H1 (cell line): ENCODE results near the gene PSMB5. TPM values are rescaled to one million over a fixed set of nuclear protein-coding genes. Genes with fewer than 3 reads are reported as not detected.

Experiments
- ATF3 ChIP-seq: IDR thresholded peaks from 2 replicates; pipeline ENCODE4 v1.6.1; 2011; ENCODE audit warnings: low read depth, mild to moderate bottlenecking, low read length; ENCODE audit not compliant: insufficient read depth
- CBX5 ChIP-seq: fragments of 300-800, 300-1000 bp; sonication (generic); IDR thresholded peaks from 2 replicates; pipeline ENCODE4 v1.7.1; 2016; ENCODE audit warnings: antibody characterized with exemption, low read length, low read depth
- CBX8 ChIP-seq: fragments of 300-800, 300-1000 bp; sonication (generic); IDR thresholded peaks from 2 replicates; pipeline ENCODE4 v1.7.1; 2016; ENCODE audit warnings: low read depth, low read length, borderline replicate concordance
- CTBP2 ChIP-seq: IDR thresholded peaks from 2 replicates; pipeline ENCODE4 v1.7.0; 2011; ENCODE audit warnings: borderline replicate concordance, mild to moderate bottlenecking, moderate library complexity, mixed read lengths, low read length; ENCODE audit not compliant: insufficient read depth, insufficient read length
- GABPA ChIP-seq: IDR thresholded peaks from 2 replicates; pipeline ENCODE4 v1.6.1; 2011; ENCODE audit warnings: mild to moderate bottlenecking, low read length, moderate library complexity, borderline replicate concordance; ENCODE audit not compliant: insufficient read depth
- GTF2F1 ChIP-seq: IDR thresholded peaks from 2 replicates; pipeline ENCODE4 v1.6.1; 2012; ENCODE audit warnings: low read depth, low read length, improper control_type of control experiment, borderline replicate concordance
- HDAC6 ChIP-seq: IDR thresholded peaks from one replicate; pipeline ENCODE4 v1.7.1; 2012; ENCODE audit warnings: low read depth, mild to moderate bottlenecking, inconsistent platforms, low read length, moderate library complexity
- KDM1A ChIP-seq: fragments of 200-600, 300-600 bp; sonication (generic); IDR thresholded peaks from 2 replicates; pipeline ENCODE4 v1.7.1; 2016; ENCODE audit warnings: mild to moderate bottlenecking, low read length, borderline replicate concordance
- KDM4A ChIP-seq: IDR thresholded peaks from one replicate; pipeline ENCODE4 v1.7.1; 2012; ENCODE audit warnings: low read depth, mild to moderate bottlenecking, moderate library complexity, low read length, inconsistent platforms; ENCODE audit not compliant: severe bottlenecking
- MAFK ChIP-seq: IDR thresholded peaks from 2 replicates; pipeline ENCODE4 v1.6.1; 2012; ENCODE audit warnings: low read depth, mild to moderate bottlenecking, improper control_type of control experiment, low read length
- MAX ChIP-seq: IDR thresholded peaks from 2 replicates; pipeline ENCODE4 v1.6.1; 2012; ENCODE audit warnings: inconsistent platforms
- POU5F1 ChIP-seq: IDR thresholded peaks from 2 replicates; pipeline ENCODE4 v1.6.1; 2011; ENCODE audit warnings: low read depth, mild to moderate bottlenecking, low read length, moderate library complexity
- RAD21 ChIP-seq, 2 experiments: IDR thresholded peaks in 1 of 2; conservative IDR thresholded peaks in 1 of 2; 2 replicates each; pipeline ENCODE4 v1.6.1; 2011; ENCODE audit warnings: low read depth in 2 of 2, low read length in 2 of 2, improper control_type of control experiment in 1 of 2, inconsistent platforms in 1 of 2, mild to moderate bottlenecking in 1 of 2, moderate library complexity in 1 of 2
- RBBP5 ChIP-seq: IDR thresholded peaks from 2 replicates; pipeline ENCODE4 v1.7.1; 2012; ENCODE audit warnings: low read depth, mild to moderate bottlenecking, inconsistent platforms, low read length, moderate library complexity, borderline replicate concordance
- RNF2 ChIP-seq: fragments of 200-900, 300-1000 bp; sonication (generic); IDR thresholded peaks from 2 replicates; pipeline ENCODE4 v1.7.1; 2016; ENCODE audit warnings: borderline replicate concordance, low read depth, mild to moderate bottlenecking, antibody characterized with exemption, low read length; ENCODE audit not compliant: poor library complexity, severe bottlenecking; ENCODE audit errors: missing control alignments
- RXRA ChIP-seq: IDR thresholded peaks from 2 replicates; pipeline ENCODE4 v1.6.1; 2011; ENCODE audit warnings: low read depth, mild to moderate bottlenecking, low read length, moderate library complexity; ENCODE audit not compliant: insufficient read depth
- SIRT6 ChIP-seq: IDR thresholded peaks from one replicate; pipeline ENCODE4 v1.7.1; 2012; ENCODE audit warnings: low read length, inconsistent platforms
- SIX5 ChIP-seq: IDR thresholded peaks from 2 replicates; pipeline ENCODE4 v1.6.1; 2011; ENCODE audit warnings: mild to moderate bottlenecking, low read depth, low read length
- SRF ChIP-seq: IDR thresholded peaks from 2 replicates; pipeline ENCODE4 v1.6.1; 2011; ENCODE audit warnings: mild to moderate bottlenecking, low read depth, low read length, moderate library complexity
- SUZ12 ChIP-seq: fragments of 200-600 bp; sonication (generic); IDR thresholded peaks from 2 replicates; pipeline ENCODE4 v1.6.1; 2012; ENCODE audit warnings: mild to moderate bottlenecking, inconsistent platforms, low read length, moderate library complexity, mixed read lengths
- TCF12 ChIP-seq: IDR thresholded peaks from 2 replicates; pipeline ENCODE4 v1.6.1; 2011; ENCODE audit warnings: low read depth, mild to moderate bottlenecking, low read length
- polyA plus RNA-seq, 7 experiments: library from polyadenylated mRNA; depleted of rRNA in 3 of 7; stranded (reverse) in 5 of 7; unstranded in 2 of 7; fragments of >200 nt in 5 of 7; fragments of 200-250 nt in 2 of 7; gene quantifications; 1 replicate in 5 of 7; 2 replicates in 1 of 7; 4 replicates in 1 of 7; pipeline versions ENCODE4 v1.2.1 to v1.2.3, GENCODE V29; 2011 to 2013; ENCODE audit warnings: missing spikeins in 2 of 7, mixed read lengths in 2 of 7
- total RNA-seq: library from RNA; stranded (reverse); fragmentation: NEBNext Ultra II Directional; extraction: Animal tissue kit (Norgen Biotek cat#: 25700); gene quantifications from 2 replicates; pipeline ENCODE4 v1.2.1, GENCODE V29; 2021
- TF ChIP-seq, protein P1 (sequence below): IDR thresholded peaks from 2 replicates; pipeline ENCODE4 v1.6.1; 2011; ENCODE audit warnings: low read length, improper control_type of control experiment

The PSMB5 gene
- total and polyA plus RNA-seq, 2 of the 8 experiments (the other 6 are each of a cell fraction or from before 2014, with no cell fraction given): 254 to 510 TPM

DNA sequence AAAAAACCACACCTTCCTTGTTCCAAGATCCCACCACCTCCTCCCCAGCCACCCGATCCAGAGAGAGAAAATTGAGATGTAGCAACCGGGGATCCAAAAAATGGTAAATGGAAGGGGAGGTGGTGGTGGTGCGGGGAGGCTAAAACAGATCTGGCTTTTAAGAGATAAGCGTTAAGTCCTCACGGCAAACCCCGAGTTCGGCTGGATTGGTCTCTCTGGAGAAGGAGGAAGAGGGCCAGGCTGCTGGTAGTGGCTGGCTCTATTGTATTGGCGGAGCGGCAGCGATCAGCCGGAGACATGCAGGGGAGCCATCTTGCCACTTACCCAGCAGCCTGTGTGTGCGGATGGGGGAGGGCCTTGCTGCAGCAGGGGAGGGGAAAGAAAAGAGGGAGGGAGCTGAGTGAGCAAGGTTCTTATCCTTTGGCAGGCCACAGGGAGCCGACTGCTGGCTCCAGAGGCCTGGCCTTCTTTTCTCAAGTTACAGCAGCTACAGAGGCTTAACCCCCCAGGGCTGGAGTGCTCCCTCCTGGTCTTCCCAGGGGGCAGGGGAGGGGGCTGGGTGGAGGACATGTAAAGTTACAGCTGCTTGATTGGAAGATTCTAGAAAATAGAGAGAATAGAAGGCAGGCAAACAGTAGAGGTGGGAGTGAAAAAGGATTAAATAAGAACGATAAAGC, 36.7 kb upstream of the PSMB5 start (continued):
- TF ChIP-seq SUZ12 (no peak), SIRT6 (no peak), ATF3 (no peak), SRF (no peak), HDAC6 (no peak), CBX5 (no peak), RAD21 (IDR thresholded peaks at IDR 0.05 in 1 of 2, conservative IDR thresholded peaks at IDR 0.05 in 1 of 2; ENCODE audit: low read depth in 2 of 2, low read length in 2 of 2) (no peak), RXRA (no peak), RBBP5 (peak; percentile 83; the same call in 1 of the 2 replicates), MAFK (no peak), CBX8 (no peak), RNF2 (no peak), KDM1A (peak; percentile 68), TCF12 (0 out of 2 replicates have a peak, but pooled peaks have one; percentile 20), GTF2F1 (no peak), CTBP2 (no peak), MAX (peak; percentile 63), KDM4A (no peak), POU5F1 (no peak), GABPA (no peak), SIX5 (no peak)
- TF ChIP-seq, protein P1, sequence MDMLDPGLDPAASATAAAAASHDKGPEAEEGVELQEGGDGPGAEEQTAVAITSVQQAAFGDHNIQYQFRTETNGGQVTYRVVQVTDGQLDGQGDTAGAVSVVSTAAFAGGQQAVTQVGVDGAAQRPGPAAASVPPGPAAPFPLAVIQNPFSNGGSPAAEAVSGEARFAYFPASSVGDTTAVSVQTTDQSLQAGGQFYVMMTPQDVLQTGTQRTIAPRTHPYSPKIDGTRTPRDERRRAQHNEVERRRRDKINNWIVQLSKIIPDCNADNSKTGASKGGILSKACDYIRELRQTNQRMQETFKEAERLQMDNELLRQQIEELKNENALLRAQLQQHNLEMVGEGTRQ: 0 out of 2 replicates have a peak, but pooled peaks have one; percentile 0
